Right lobe of liver (tissue), 6 donors: ENCODE measurements around the gene CLSTN1. TPM values are rescaled to one million over a fixed set of nuclear protein-coding genes. Genes with fewer than 3 reads are reported as not detected.
A peak's percentile ranks its signal among the peaks of the same experiment; 100 is the strongest.

Experiments used
- ATAC-seq, 4 donors: fragments of 200-7000 bp; cut with Tn5 transposase; one replicate each; pipeline ENCODE4 v1.9.1; 2020; ENCODE audit warnings: mild to moderate bottlenecking in 4 of 4, moderate library complexity in 4 of 4
- DNase-seq, 3 donors: peaks; one replicate each; pipeline ENCODE4 v3.0.0-alpha.2; 2020
- H3K27ac ChIP-seq, 3 donors: fragments of 200-600 bp; one replicate each; pipeline ENCODE4 v1.8.0; 2022
- H3K27me3 ChIP-seq, 2 donors: fragments of 200-600 bp; one replicate each; pipeline ENCODE4 v1.8.0; 2022
- H3K36me3 ChIP-seq, 4 donors: fragments of 200-600 bp; sonication (generic) in 1 of 4; one replicate each; pipeline versions ENCODE4 v1.5.1 to v1.8.0; 2017 to 2022; ENCODE audit warnings: control low read depth in 1 of 4
- H3K4me1 ChIP-seq, 4 donors: fragments of 200-600 bp; sonication (generic) in 1 of 4; one replicate each; pipeline versions ENCODE4 v1.5.1 to v1.8.0; 2017 to 2022; ENCODE audit warnings: control low read depth in 1 of 4
- H3K4me3 ChIP-seq, 3 donors: fragments of 200-600 bp; one replicate each; pipeline ENCODE4 v1.8.0; 2022
- H3K9me3 ChIP-seq, 4 donors: fragments of 200-600 bp; sonication (generic) in 1 of 4; one replicate each; pipeline versions ENCODE4 v1.5.1 to v1.8.0; 2017 to 2022; ENCODE audit warnings: control low read depth in 1 of 4
- POLR2A ChIP-seq: fragments of 450-650 bp; IDR thresholded peaks from one replicate; pipeline ENCODE4 v1.6.1; 2017; ENCODE audit warnings: antibody characterized with exemption, mild to moderate bottlenecking
- WGBS: methylation state at CpG from one replicate; pipeline ENCODE4 v1.1.6; 2018; ENCODE audit warnings: low coverage, low lambda C conversion rate; ENCODE audit not compliant: insufficient coverage; ENCODE audit errors: missing lambda C conversion rate; 5-methylcytosine and 5-hydroxymethylcytosine counted together
- intact Hi-C, 2 donors: fragments of 100-400 bp; cut with DNase I; formaldehyde crosslinking; loops; one replicate each; pipeline versions ENCODE4 v1.11.2 to v1.14.1; 2022
- total RNA-seq, 6 experiments: library from RNA; depleted of rRNA in 2 of 6; stranded (reverse); fragments of >200 nt in 2 of 6; fragmentation: NEBNext Ultra II Directional in 3 of 6; extraction: Animal tissue kit (Norgen Biotek cat#: 25700) in 3 of 6; gene quantifications; one replicate each; pipeline versions ENCODE4 v1.1.0 to v1.2.4, GENCODE V29; 2016 to 2023
- TF ChIP-seq, protein P1 (sequence below), 4 donors: fragments of 200-600 bp in 3 of 4; fragments of 450-650 bp in 1 of 4; IDR thresholded peaks; one replicate each; pipeline versions ENCODE4 v1.5.1 to v1.8.0; 2016 to 2022; ENCODE audit warnings: antibody characterized with exemption in 4 of 4, mild to moderate bottlenecking in 2 of 4
- donor health status: DM: no; HTN: yes; CAD: no.
- donor health status: DM: no; HTN: no; CAD: no.
- donor health status: DM: no; HTN: no; CAD: no.
- donor health status: DM: no; HTN: yes; CAD: no.
- donor health status: DM: no; HTN: yes; CAD: no.

The CLSTN1 gene
- total RNA-seq, 6 experiments from 2014 or later: 4.4 to 9.9 (median 8.3) TPM

- H3K27me3 ChIP-seq: no peaks in the 10 kb centered on the region
- intact Hi-C loops: no loop called here
- no peaks in the 10 kb centered on the region for H3K36me3 ChIP-seq
- no peak for ATAC-seq
- DNase-seq: no peak
- H3K9me3 ChIP-seq: no peaks in the 10 kb centered on the region
- peak overlapping the region; percentile 58 to 82 (median 71) for H3K4me3 ChIP-seq
- TF ChIP-seq POLR2A: no peak
- TF ChIP-seq, protein P1, sequence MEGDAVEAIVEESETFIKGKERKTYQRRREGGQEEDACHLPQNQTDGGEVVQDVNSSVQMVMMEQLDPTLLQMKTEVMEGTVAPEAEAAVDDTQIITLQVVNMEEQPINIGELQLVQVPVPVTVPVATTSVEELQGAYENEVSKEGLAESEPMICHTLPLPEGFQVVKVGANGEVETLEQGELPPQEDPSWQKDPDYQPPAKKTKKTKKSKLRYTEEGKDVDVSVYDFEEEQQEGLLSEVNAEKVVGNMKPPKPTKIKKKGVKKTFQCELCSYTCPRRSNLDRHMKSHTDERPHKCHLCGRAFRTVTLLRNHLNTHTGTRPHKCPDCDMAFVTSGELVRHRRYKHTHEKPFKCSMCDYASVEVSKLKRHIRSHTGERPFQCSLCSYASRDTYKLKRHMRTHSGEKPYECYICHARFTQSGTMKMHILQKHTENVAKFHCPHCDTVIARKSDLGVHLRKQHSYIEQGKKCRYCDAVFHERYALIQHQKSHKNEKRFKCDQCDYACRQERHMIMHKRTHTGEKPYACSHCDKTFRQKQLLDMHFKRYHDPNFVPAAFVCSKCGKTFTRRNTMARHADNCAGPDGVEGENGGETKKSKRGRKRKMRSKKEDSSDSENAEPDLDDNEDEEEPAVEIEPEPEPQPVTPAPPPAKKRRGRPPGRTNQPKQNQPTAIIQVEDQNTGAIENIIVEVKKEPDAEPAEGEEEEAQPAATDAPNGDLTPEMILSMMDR (IDR thresholded peaks at IDR 0.05): no peak
- WGBS: 4% methylated on average over 8 of the region's 8 CpGs
- no peak overlapping the region for H3K27ac ChIP-seq
- peaks cover 0 to 21% (median 0%) of the 10 kb centered on the region in 4 donors for H3K4me1 ChIP-seq
Observed at GRCh38 chr1:9822490-9822889, 1.3 kb downstream of the CLSTN1 start.

GRCh38 chr1:9821710-9822109 is 2.1 kb downstream of the CLSTN1 start:
- DNase-seq: no peak

DNA sequence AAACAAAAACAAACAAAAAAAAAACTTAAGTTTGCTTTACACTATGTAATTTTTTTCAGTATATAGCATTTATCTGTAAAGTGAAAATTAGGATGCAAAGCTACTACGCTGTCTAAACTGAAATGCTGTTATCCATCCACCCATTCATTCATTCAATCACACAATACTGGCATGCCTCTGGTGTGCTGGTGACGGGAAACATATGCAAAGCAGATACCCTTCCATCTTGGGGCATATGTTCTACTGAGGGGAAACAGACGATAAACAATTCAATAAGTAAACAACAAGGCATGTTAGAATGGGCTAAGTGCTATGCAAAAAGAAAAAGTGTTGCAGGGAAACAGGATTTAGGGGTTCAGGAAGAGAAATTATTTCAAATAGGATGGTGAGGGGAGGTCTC is 3.2 kb downstream of the CLSTN1 start:
- no peak for TF ChIP-seq POLR2A
- TF ChIP-seq, protein P1 (IDR thresholded peaks at IDR 0.05): no peak
- H3K27me3 ChIP-seq: no peaks in the 10 kb centered on the region
- no peak for ATAC-seq
- no peaks in the 10 kb centered on the region for H3K9me3 ChIP-seq
- H3K4me1 ChIP-seq: peaks cover 0 to 21% (median 0%) of the 10 kb centered on the region in 4 donors
- H3K36me3 ChIP-seq: no peaks in the 10 kb centered on the region
- intact Hi-C loops: no loop called here
- 88% methylated on average over 3 of the region's 3 CpGs for WGBS
- DNase-seq: no peak
- no peak overlapping the region for H3K4me3 ChIP-seq
- no peak overlapping the region for H3K27ac ChIP-seq

More at GRCh38 chr1:9821710-9822109, 2.1 kb downstream of the CLSTN1 start:
- Histone ChIP-seq H3K36me3 (no peaks in the 10 kb centered on the region), H3K4me1 (peaks cover 0 to 21% (median 0%) of the 10 kb centered on the region in 4 donors), H3K4me3 (no peak overlapping the region), H3K27ac (no peak overlapping the region), H3K27me3 (no peaks in the 10 kb centered on the region), H3K9me3 (no peaks in the 10 kb centered on the region)
- no peak for TF ChIP-seq POLR2A
- TF ChIP-seq, protein P1 (IDR thresholded peaks at IDR 0.05): no peak
- 85% methylated on average over 4 of the region's 4 CpGs for WGBS
- no peak for ATAC-seq
- intact Hi-C loops: no loop called here

GRCh38 chr1:9817734-9818133 is 6.0 kb downstream of the CLSTN1 start:
- 59% methylated on average over 3 of the region's 4 CpGs for WGBS
- intact Hi-C loops: no loop called here

More at GRCh38 chr1:9817734-9818133, 6.0 kb downstream of the CLSTN1 start:
- Histone ChIP-seq H3K4me1 (peaks cover 0 to 6% (median 0%) of the 10 kb centered on the region in 4 donors), H3K4me3 (no peak overlapping the region), H3K27ac (no peak overlapping the region), H3K36me3 (no peaks in the 10 kb centered on the region), H3K27me3 (no peaks in the 10 kb centered on the region), H3K9me3 (no peaks in the 10 kb centered on the region)
- TF ChIP-seq, protein P1 (IDR thresholded peaks at IDR 0.05): no peak
- no peak for TF ChIP-seq POLR2A
- ATAC-seq (no peak), DNase-seq (no peak)
